GF-D8 (cell line): ENCODE data around the gene ARHGAP26.

Experiments
- DNase-seq: peaks from one replicate; lab custom pipeline; 2025; lab: John Stamatoyannopoulos, UW

Gene ARHGAP26

GRCh38 chr5:143166661-143167420, 396.7 kb downstream of the ARHGAP26 start:
- DNase-seq: no peak

DNA sequence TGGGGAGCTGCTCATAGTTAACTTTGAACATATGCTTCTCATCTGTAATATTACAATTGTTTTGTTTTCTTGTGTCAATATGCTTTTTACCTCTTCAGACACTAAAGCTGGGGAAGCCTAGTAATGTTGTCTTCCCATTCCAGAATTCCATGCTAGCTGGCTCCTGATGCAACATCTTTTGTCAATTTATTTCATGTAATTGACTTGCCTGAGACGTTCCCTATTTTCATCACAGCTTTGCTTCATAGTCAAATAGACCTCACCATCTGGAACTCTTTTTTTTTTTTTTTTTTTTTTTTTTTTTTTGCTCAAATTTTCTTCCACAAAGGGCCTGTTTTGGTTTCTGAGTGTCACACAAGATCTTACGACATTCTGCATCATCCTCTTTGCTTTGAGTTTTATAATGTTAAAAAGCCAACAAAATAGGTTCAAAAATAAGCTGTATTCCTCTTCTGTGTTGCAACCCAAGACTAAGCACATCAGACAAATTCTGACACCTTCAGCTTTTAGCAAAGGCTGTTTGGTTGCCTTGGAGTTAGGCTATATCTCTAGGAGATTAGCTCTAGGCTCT, 398.1 kb downstream of the ARHGAP26 start:
- DNase-seq: no peak

- no peak for DNase-seq
These were observed 399.0 kb downstream of the ARHGAP26 start for GRCh38 chr5:143168921-143169810.

GRCh38 chr5:143170104-143170503, 399.9 kb downstream of the ARHGAP26 start:
- DNase-seq: no peak

DNA sequence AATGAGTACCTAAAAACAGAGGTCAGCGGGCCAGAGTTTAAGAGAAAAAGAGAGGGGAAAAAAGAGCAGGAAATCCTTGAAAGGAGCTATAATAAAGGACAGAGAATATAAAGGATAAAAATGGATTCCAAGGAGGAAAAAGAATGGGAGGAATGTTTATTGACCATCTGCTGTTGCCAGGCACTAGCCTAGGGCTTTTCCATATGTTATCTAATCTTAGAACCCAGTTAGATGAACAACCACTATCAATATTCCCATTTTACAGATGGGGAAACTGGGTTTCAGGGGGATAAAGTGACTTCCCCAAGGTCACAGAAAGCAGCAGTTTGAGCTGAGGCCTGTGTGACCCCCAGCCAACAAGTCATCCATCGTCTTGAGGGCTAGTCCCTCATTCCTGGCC, 400.8 kb downstream of the ARHGAP26 start:
- no peak for DNase-seq

DNA sequence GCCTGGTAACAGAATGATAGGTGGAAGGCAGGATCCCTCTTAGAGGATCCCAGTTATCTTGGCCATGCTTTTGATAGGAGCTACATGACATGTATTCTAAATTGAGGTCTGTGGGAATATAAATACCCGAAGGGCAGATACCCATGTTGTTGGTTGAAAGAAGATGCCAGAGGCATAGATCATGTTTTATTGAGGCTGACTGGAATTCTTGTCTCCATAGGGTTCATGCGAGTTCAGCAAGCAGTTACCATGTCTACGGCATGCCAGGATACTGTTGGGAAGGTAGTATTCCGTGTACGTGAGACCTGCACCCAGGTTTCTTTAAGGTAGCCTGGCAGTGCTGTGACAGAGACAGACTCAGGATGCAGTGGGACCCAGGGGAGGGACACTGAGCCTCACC, 402.6 kb downstream of the ARHGAP26 start:
- DNase-seq: no peak

- no peak for DNase-seq
These were observed 403.1 kb downstream of the ARHGAP26 start for GRCh38 chr5:143173139-143173889.

- DNase-seq: no peak
These were observed 404.7 kb downstream of the ARHGAP26 start for GRCh38 chr5:143174714-143175398.

GRCh38 chr5:143176048-143176447, 405.9 kb downstream of the ARHGAP26 start:
- DNase-seq: peak; percentile 51

DNA sequence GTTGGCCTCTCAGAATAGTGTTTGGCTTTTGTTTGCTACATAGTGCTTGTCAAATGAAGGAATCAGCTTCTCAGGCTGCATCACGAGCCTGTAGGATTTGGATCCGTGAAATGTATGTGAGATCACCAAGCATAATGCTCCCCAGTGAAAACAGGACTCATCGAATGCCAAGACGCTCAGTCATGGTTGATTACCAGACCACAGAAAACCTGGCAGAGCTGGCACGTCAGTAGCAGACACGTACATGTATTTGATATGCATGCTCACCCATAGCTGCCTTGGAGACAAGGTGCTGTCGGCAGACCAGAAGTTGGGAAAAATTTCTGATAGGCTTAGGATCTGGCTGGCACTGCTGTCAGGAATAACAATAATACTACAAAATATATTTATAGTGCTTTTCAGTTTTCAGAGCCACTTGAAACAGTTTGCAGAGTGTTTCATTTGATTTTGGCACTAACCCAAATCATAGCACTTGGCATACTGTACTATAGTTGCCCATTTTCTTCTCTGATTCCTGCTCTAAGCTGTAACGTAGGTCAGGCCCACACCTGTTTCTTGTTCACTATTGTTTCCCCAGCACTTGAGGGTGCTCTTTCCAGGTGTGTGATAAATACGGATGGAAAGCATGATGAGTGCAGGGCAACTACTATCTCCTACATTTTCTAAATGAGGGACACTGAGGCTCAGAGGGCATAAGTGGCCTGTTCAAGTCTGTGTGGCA, 407.2 kb downstream of the ARHGAP26 start:
- no peak for DNase-seq

DNA sequence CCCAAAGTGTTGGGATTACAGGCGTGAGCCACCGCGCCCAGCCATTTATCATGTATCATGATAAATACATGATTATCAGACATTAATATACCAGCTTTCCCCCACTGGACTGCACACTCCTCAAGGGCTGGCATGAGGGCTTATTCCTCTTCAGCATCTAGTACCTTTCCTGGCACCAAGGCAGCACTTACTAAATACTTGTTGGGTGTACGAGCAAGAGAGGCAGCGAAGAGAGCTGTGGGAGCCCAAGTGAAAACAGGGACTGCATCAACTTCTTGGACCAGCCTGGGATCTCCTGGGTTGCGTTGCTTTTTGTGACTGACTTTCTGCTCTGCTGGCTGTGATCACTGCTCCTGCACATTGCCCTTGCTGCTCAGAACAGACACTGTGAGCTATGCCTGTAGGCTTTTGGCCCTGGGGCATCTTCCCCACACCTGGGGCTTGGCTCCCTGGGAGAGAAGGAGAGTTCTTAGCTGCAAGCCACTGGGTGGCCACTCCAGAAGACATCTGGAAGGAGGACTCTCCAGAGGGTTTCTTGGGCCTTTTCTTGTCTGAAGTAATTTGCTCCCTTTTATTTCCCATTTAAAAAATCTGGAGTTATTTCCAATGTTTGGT, 409.1 kb downstream of the ARHGAP26 start:
- DNase-seq: no peak

GRCh38 chr5:143180751-143181150, 410.6 kb downstream of the ARHGAP26 start:
- no peak for DNase-seq

GRCh38 chr5:143181173-143181572, 411.0 kb downstream of the ARHGAP26 start:
- DNase-seq: no peak

DNA sequence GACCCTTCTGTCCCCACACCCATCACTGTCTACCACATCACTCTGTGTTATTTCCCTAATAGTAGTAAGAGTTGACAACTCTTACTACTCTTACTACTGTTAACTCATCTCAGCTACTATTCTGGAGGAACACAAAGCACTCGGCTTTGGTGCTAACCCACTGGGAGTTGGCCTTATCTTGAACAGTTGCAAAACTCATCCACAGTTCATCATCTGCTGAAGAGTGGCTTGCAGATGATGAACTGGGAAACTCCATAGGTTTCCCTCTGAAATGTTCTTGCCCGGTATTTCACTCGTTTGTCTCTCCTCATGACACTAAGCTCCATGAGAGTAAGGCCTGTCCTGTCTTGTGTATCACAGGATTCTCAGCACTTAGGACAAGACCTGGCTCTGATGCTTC, 411.9 kb downstream of the ARHGAP26 start:
- DNase-seq: no peak

- peak; percentile 78 for DNase-seq
These were observed 413.0 kb downstream of the ARHGAP26 start for GRCh38 chr5:143182901-143183820.

GRCh38 chr5:143183989-143184388, 413.8 kb downstream of the ARHGAP26 start:
- DNase-seq: no peak

DNA sequence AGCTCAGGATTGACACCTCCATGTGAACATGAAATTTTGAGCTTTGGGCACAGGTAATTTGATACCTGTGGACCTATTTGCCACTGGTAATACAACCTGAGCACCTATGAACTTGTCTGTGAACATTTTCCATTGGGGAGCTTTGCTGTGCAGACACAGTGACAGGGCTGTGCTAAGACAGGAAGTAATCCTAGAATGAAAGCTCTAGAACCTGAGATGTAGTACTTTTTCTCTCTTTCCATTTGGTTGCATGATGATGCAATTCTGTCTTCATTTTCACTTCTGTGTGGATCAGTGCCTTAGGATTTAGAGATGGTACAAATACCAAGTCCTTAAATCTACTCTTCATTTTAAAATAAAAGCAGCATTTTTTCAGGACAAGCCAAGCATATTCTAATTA, 416.4 kb downstream of the ARHGAP26 start:
- DNase-seq: no peak

GRCh38 chr5:143187495-143187894, 417.3 kb downstream of the ARHGAP26 start:
- DNase-seq: no peak

GRCh38 chr5:143188083-143188482, 417.9 kb downstream of the ARHGAP26 start:
- DNase-seq: no peak
